ENCODE measurements around the gene RGMB. TPM values are rescaled to one million over a fixed set of nuclear protein-coding genes. Genes with fewer than 3 reads are reported as not detected.
A peak's percentile ranks its signal among the peaks of the same experiment; 100 is the strongest.

RGMB gene
- total RNA-seq, 1 experiment from 2014 or later: 16.4 TPM

DNA sequence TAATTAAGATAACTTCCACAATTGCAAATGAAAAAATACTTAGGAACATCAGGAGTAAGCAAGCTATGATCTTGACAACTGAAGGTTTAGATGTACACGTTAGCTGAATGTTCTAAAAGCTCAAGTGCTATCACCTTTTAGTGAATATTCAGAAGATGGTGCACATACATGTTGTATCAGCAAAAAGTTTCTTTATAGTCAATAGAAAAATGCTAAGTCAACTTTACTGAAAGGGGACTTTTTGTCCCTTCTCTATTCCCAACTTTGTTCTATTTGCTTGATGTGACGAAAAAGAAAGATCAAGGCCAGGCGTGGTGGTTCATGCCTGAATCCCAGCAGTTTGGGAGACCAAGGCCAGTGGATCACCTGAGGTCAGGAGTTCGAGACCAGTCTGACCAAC, 7.6 kb upstream of the RGMB start:
- H3K4me3 ChIP-seq (ENCODE audit: low read depth, low read length, poor library complexity, severe bottlenecking): no peak overlapping the region
- H3K9me3 ChIP-seq (ENCODE audit: low read depth, low read length, poor library complexity, severe bottlenecking): no peaks in the 10 kb centered on the region
- H3K27ac ChIP-seq (ENCODE audit: low read depth, low read length, poor library complexity, severe bottlenecking): no peak overlapping the region
- peaks cover 24% of the 10 kb centered on the region for H3K27me3 ChIP-seq (replicated peaks; ENCODE audit: insufficient read depth, low read depth, low read length, poor library complexity)
- intact Hi-C loops (cut with micrococcal nuclease; ENCODE audit: unreplicated experiment): no loop called here
- H3K36me3 ChIP-seq (ENCODE audit: insufficient read depth, low read length, poor library complexity, severe bottlenecking): no peaks in the 10 kb centered on the region
- ChIA-PET POLR2A (ENCODE audit: low non-redundant PET) (no interaction called here), CTCF (no interaction called here)
- no peak for DNase-seq (ENCODE audit: low spot score)
- TF ChIP-seq, protein P1, sequence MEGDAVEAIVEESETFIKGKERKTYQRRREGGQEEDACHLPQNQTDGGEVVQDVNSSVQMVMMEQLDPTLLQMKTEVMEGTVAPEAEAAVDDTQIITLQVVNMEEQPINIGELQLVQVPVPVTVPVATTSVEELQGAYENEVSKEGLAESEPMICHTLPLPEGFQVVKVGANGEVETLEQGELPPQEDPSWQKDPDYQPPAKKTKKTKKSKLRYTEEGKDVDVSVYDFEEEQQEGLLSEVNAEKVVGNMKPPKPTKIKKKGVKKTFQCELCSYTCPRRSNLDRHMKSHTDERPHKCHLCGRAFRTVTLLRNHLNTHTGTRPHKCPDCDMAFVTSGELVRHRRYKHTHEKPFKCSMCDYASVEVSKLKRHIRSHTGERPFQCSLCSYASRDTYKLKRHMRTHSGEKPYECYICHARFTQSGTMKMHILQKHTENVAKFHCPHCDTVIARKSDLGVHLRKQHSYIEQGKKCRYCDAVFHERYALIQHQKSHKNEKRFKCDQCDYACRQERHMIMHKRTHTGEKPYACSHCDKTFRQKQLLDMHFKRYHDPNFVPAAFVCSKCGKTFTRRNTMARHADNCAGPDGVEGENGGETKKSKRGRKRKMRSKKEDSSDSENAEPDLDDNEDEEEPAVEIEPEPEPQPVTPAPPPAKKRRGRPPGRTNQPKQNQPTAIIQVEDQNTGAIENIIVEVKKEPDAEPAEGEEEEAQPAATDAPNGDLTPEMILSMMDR (conservative IDR thresholded peaks at IDR 0.05; ENCODE audit: low read depth, low read length): no peak
- no peak for TF ChIP-seq EZH2 (IDR thresholded peaks at IDR 0.05; ENCODE audit: borderline replicate concordance, low read depth, low read length, poor library complexity, severe bottlenecking)
- no peaks in the 10 kb centered on the region for H3K4me1 ChIP-seq (ENCODE audit: insufficient read depth, low read length, poor library complexity, severe bottlenecking)
- BruUV-seq (replicated peaks): no TSS peak

DNA sequence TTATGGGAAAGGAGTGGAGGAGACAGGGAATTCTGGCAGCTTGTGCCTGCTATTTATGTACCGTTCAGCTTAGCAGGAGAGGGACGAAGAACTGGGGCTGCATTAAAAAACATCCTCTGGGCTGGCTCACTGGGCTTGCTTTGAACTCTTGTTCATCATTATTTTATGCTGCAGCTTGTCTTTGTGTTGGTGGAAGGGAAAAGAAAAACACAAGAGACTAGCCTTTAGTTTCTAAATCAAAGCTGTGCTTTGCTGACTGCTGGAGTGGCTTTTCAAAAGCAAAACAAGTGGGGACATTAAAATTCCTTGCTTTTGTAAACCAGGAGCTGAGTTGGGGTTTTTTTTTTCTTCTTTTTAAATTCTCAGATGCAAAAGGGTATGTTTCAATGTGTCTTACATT, 5.9 kb upstream of the RGMB start:
- H3K4me1 ChIP-seq (ENCODE audit: insufficient read depth, low read length, poor library complexity, severe bottlenecking): peaks cover 9% of the 10 kb centered on the region
- TF ChIP-seq EZH2 (IDR thresholded peaks at IDR 0.05; ENCODE audit: borderline replicate concordance, low read depth, low read length, poor library complexity, severe bottlenecking): no peak
- TF ChIP-seq, protein P1 (conservative IDR thresholded peaks at IDR 0.05; ENCODE audit: low read depth, low read length): no peak
- BruUV-seq (replicated peaks): no TSS peak
- ChIA-PET POLR2A (ENCODE audit: low non-redundant PET) (no interaction called here), CTCF (no interaction called here)
- intact Hi-C loops (cut with micrococcal nuclease; ENCODE audit: unreplicated experiment): no loop called here
- no peak overlapping the region for H3K27ac ChIP-seq (ENCODE audit: low read depth, low read length, poor library complexity, severe bottlenecking)
- peaks cover 19% of the 10 kb centered on the region for H3K27me3 ChIP-seq (replicated peaks; ENCODE audit: insufficient read depth, low read depth, low read length, poor library complexity)
- H3K9me3 ChIP-seq (ENCODE audit: low read depth, low read length, poor library complexity, severe bottlenecking): no peaks in the 10 kb centered on the region
- no peak for DNase-seq (ENCODE audit: low spot score)
- no peak overlapping the region for H3K4me3 ChIP-seq (ENCODE audit: low read depth, low read length, poor library complexity, severe bottlenecking)
- no peaks in the 10 kb centered on the region for H3K36me3 ChIP-seq (ENCODE audit: insufficient read depth, low read length, poor library complexity, severe bottlenecking)

DNA sequence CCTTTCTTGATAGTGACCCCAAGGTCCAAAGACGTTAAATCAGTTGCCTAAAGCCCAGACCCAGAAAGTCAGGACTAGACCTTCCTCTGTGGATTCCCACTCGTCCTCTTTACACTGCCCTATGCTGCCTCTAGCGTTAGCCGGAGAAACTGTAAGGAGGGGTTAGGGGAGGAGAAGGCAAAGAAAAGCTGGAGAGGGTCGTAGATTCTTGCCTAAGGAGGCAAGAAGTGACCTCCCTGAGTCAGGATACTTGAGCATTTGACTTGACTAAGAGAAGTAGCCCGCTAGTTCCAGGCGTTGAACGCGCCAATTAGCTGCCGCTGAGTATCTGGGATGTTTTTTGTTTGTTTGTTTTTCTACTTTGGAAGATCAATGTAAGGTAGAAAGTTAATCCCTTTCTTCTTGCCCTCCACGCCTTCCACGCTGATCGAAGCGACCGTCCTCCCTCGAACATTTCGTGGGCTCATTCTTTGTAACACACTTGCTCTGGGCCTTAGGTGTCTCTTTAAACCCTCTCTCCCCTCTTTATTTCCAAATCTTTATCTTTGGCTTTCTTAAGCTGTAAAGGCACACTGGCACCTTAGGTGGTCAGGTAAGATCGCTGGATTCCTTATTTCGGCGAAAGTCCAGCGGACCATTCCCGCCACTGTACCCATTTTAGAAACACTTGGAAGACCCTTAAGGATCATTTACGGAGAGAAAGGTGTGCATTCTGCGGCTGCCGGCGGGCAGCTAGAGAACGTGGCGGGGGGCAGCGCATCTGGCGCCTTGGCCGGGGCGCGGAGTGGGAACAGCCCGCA, 5.1 kb upstream of the RGMB start:
- DNase-seq (ENCODE audit: low spot score): peak; percentile 74
- Histone ChIP-seq H3K36me3 (ENCODE audit: insufficient read depth, low read length, poor library complexity, severe bottlenecking) (no peaks in the 10 kb centered on the region), H3K4me3 (ENCODE audit: low read depth, low read length, poor library complexity, severe bottlenecking) (peak overlapping the region; percentile 66), H3K27me3 (replicated peaks; ENCODE audit: insufficient read depth, low read depth, low read length, poor library complexity) (peaks cover 19% of the 10 kb centered on the region), H3K4me1 (ENCODE audit: insufficient read depth, low read length, poor library complexity, severe bottlenecking) (peaks cover 12% of the 10 kb centered on the region), H3K27ac (ENCODE audit: low read depth, low read length, poor library complexity, severe bottlenecking) (no peak overlapping the region), H3K9me3 (ENCODE audit: low read depth, low read length, poor library complexity, severe bottlenecking) (no peaks in the 10 kb centered on the region)
- TF ChIP-seq EZH2 (IDR thresholded peaks at IDR 0.05; ENCODE audit: borderline replicate concordance, low read depth, low read length, poor library complexity, severe bottlenecking): no peak
- TF ChIP-seq, protein P1 (conservative IDR thresholded peaks at IDR 0.05; ENCODE audit: low read depth, low read length): peak; percentile 90
- ChIA-PET CTCF (interaction anchor here (0.5 to 0.6 kb wide), 2 partner anchors 258 to 917 kb away, joined by 3 read pairs; no protein-coding TSS in a partner anchor), POLR2A (ENCODE audit: low non-redundant PET) (no interaction called here)
- no TSS peak for BruUV-seq (replicated peaks)
- intact Hi-C loops (cut with micrococcal nuclease; ENCODE audit: unreplicated experiment): no loop called here

Measured in A673 (cell line).